Keratinocyte (primary cell): ENCODE results near the gene TWIST2. TPM values are rescaled to one million over a fixed set of nuclear protein-coding genes. Genes with fewer than 3 reads are reported as not detected.

Source experiments
- DNase-seq: peaks from one replicate; pipeline ENCODE4 v3.0.0-alpha.2; 2011; ENCODE audit warnings: low read depth, missing footprints, low spot score
- FAIRE-seq: peaks from 2 replicates; lab custom pipeline; 2011; peaks lifted over from hg19 to GRCh38; lab: Jason Lieb, UNC
- H2AFZ ChIP-seq: 2 replicates; pipeline ENCODE4 v1.6.0; 2012; ENCODE audit warnings: low read length, control low read depth, inconsistent platforms; ENCODE audit not compliant: control insufficient read depth
- H3K27ac ChIP-seq: 2 replicates; pipeline ENCODE4 v1.5.1; 2011; ENCODE audit warnings: low read length; ENCODE audit not compliant: control insufficient read depth, insufficient read depth
- H3K27me3 ChIP-seq: 3 replicates; pipeline ENCODE4 v1.6.0; 2011; ENCODE audit warnings: low read length; ENCODE audit not compliant: control insufficient read depth, insufficient read depth; ENCODE audit errors: extremely low read depth
- H3K36me3 ChIP-seq, 2 experiments: 2 replicates in 1 of 2; 3 replicates in 1 of 2; pipeline ENCODE4 v1.5.1; 2011; ENCODE audit warnings: low read length in 2 of 2, mild to moderate bottlenecking in 1 of 2; ENCODE audit not compliant: control insufficient read depth in 2 of 2, insufficient read depth in 2 of 2; ENCODE audit errors: extremely low read depth in 1 of 2
- H3K4me1 ChIP-seq: 3 replicates; pipeline ENCODE4 v1.5.1; 2011; ENCODE audit warnings: low read length; ENCODE audit not compliant: control insufficient read depth, insufficient read depth; ENCODE audit errors: extremely low read depth
- H3K4me2 ChIP-seq: 3 replicates; pipeline ENCODE4 v1.6.0; 2011; ENCODE audit warnings: low read depth, low read length; ENCODE audit not compliant: control insufficient read depth, insufficient read depth; ENCODE audit errors: extremely low read depth
- H3K4me3 ChIP-seq, 3 experiments: fragments of 200-600 bp in 1 of 3; sonication (generic) in 1 of 3; 2 replicates in 2 of 3; 3 replicates in 1 of 3; pipeline ENCODE4 v1.5.1; 2011 to 2016; ENCODE audit warnings: low read length in 3 of 3, mild to moderate bottlenecking in 3 of 3, control low read depth in 2 of 3, inconsistent platforms in 1 of 3, low read depth in 1 of 3, mixed read lengths in 1 of 3, mixed run types in 1 of 3, moderate library complexity in 1 of 3; ENCODE audit not compliant: control insufficient read depth in 2 of 3, insufficient read depth in 2 of 3; ENCODE audit errors: extremely low read depth in 1 of 3
- H3K79me2 ChIP-seq: 2 replicates; pipeline ENCODE4 v1.6.0; 2012; ENCODE audit warnings: low read length; ENCODE audit not compliant: control insufficient read depth, insufficient read depth
- H3K9ac ChIP-seq: 3 replicates; pipeline ENCODE4 v1.6.0; 2011; ENCODE audit warnings: low read length; ENCODE audit not compliant: control insufficient read depth, insufficient read depth; ENCODE audit errors: extremely low read depth
- H3K9me1 ChIP-seq: 3 replicates; pipeline ENCODE4 v1.6.0; 2011; ENCODE audit warnings: low read length; ENCODE audit not compliant: control insufficient read depth, insufficient read depth; ENCODE audit errors: extremely low read depth
- H3K9me3 ChIP-seq: 2 replicates; pipeline ENCODE4 v1.5.1; 2012; ENCODE audit warnings: low read depth, low read length; ENCODE audit not compliant: control insufficient read depth
- H4K20me1 ChIP-seq: 3 replicates; pipeline ENCODE4 v1.6.0; 2011; ENCODE audit warnings: low read length; ENCODE audit not compliant: control insufficient read depth, insufficient read depth; ENCODE audit errors: extremely low read depth
- CTCF ChIP-seq, 3 experiments: IDR thresholded peaks in 1 of 3; conservative IDR thresholded peaks in 1 of 3; optimal IDR thresholded peaks in 1 of 3; 2 replicates in 2 of 3; 3 replicates in 1 of 3; pipeline versions ENCODE3 to v1.5.1; 2011; ENCODE audit warnings: low read length in 3 of 3, mild to moderate bottlenecking in 3 of 3, moderate library complexity in 2 of 3, control low read depth in 1 of 3, inconsistent platforms in 1 of 3; ENCODE audit not compliant: insufficient read depth in 2 of 3; ENCODE audit errors: extremely low read depth in 1 of 3
- EZH2 ChIP-seq: IDR thresholded peaks from one replicate; pipeline ENCODE4 v1.6.1; 2012; ENCODE audit warnings: inconsistent platforms, mild to moderate bottlenecking, low read length, moderate library complexity
- dilution Hi-C: fragments of 300-500 bp; cut with MboI; formaldehyde crosslinking; loops from one replicate; pipeline ENCODE4 v1.7.0; 2020; ENCODE audit warnings: low sequenced_read_pairs; ENCODE audit not compliant: extremely low pct_ligation_motif_present
- polyA plus RNA-seq, 5 experiments: library from polyadenylated mRNA; depleted of rRNA in 3 of 5; stranded (reverse) in 3 of 5; stranded (forward) in 1 of 5; unstranded in 1 of 5; fragments of >200 nt; gene quantifications; 1 replicate in 1 of 5; 2 replicates in 3 of 5; 3 replicates in 1 of 5; pipeline versions ENCODE4 v1.2.1 to v1.2.3, GENCODE V29; 2011 to 2012; ENCODE audit warnings: missing spikeins in 2 of 5, low read depth in 1 of 5, low replicate concordance in 1 of 5

Gene TWIST2
- polyA plus RNA-seq, 1 donor (not counting 4 experiments of a cell fraction or from before 2014, with no cell fraction given): 5.5 TPM

GRCh38 chr2:238820916-238821315, 27.0 kb upstream of the TWIST2 start:
- Histone ChIP-seq H3K4me3 (no peak overlapping the region), H3K27me3 (peaks cover 7% of the 10 kb centered on the region), H4K20me1 (no peaks in the 10 kb centered on the region), H3K9ac (no peak overlapping the region), H3K4me1 (no peaks in the 10 kb centered on the region), H3K27ac (no peak overlapping the region), H2AFZ (no peak overlapping the region), H3K79me2 (no peaks in the 10 kb centered on the region), H3K9me3 (no peaks in the 10 kb centered on the region), H3K36me3 (no peaks in the 10 kb centered on the region), H3K9me1 (no peaks in the 10 kb centered on the region), H3K4me2 (no peak overlapping the region)
- no peak for TF ChIP-seq EZH2
- TF ChIP-seq CTCF (optimal IDR thresholded peaks at IDR 0.05 in 1 of 3, IDR thresholded peaks at IDR 0.05 in 1 of 3, conservative IDR thresholded peaks at IDR 0.05 in 1 of 3; ENCODE audit: extremely low read depth in 1 of 3, insufficient read depth in 2 of 3, low read length in 3 of 3): no peak
- FAIRE-seq: no peak
- dilution Hi-C loops: no loop called here
- no peak for DNase-seq

- dilution Hi-C loops: no loop called here
- no peak overlapping the region for H3K4me2 ChIP-seq
- TF ChIP-seq EZH2: no peak
- no peak for TF ChIP-seq CTCF (optimal IDR thresholded peaks at IDR 0.05 in 1 of 3, IDR thresholded peaks at IDR 0.05 in 1 of 3, conservative IDR thresholded peaks at IDR 0.05 in 1 of 3; ENCODE audit: extremely low read depth in 1 of 3, insufficient read depth in 2 of 3, low read length in 3 of 3)
- FAIRE-seq: no peak
- H3K9me1 ChIP-seq: no peaks in the 10 kb centered on the region
- no peaks in the 10 kb centered on the region for H3K79me2 ChIP-seq
- H3K4me1 ChIP-seq: no peaks in the 10 kb centered on the region
- no peak overlapping the region for H3K9ac ChIP-seq
- H3K27me3 ChIP-seq: peaks cover 7% of the 10 kb centered on the region
- no peak overlapping the region for H2AFZ ChIP-seq
- no peak overlapping the region for H3K27ac ChIP-seq
- no peak for DNase-seq
- H3K9me3 ChIP-seq: no peaks in the 10 kb centered on the region
- H3K4me3 ChIP-seq: no peak overlapping the region
- H4K20me1 ChIP-seq: no peaks in the 10 kb centered on the region
- no peaks in the 10 kb centered on the region for H3K36me3 ChIP-seq
Observed at GRCh38 chr2:238821391-238821790, 26.5 kb upstream of the TWIST2 start.
